WERI-Rb-1 (cell line): ENCODE results near the gene TBKBP1.
A peak's percentile ranks its signal among the peaks of the same experiment; 100 is the strongest.

Experiments
- DNase-seq: peaks from one replicate; pipeline ENCODE4 v3.0.0-alpha.2; 2020
- H3K27ac ChIP-seq: fragments of 250-450 bp; sonication (Bioruptor Pico); 2 replicates; pipeline ENCODE4 v1.5.1; 2020; ENCODE audit warnings: mild to moderate bottlenecking, moderate library complexity
- H3K27me3 ChIP-seq: fragments of 250-450 bp; sonication (Bioruptor Pico); 2 replicates; pipeline ENCODE4 v1.5.1; 2021; ENCODE audit warnings: mild to moderate bottlenecking, low read depth, moderate library complexity; ENCODE audit not compliant: insufficient read depth, severe bottlenecking
- H3K36me3 ChIP-seq: fragments of 250-450 bp; sonication (Bioruptor Pico); 2 replicates; pipeline ENCODE4 v1.5.1; 2020; ENCODE audit warnings: mild to moderate bottlenecking, moderate library complexity
- H3K4me3 ChIP-seq: 2 replicates; pipeline ENCODE4 v1.5.1; 2011; ENCODE audit warnings: low read depth, mild to moderate bottlenecking, control low read depth, low read length
- H3K9me3 ChIP-seq: fragments of 250-450 bp; sonication (Bioruptor Pico); 2 replicates; pipeline ENCODE4 v1.5.1; 2021; ENCODE audit warnings: mild to moderate bottlenecking, moderate library complexity; ENCODE audit not compliant: severe bottlenecking
- TF ChIP-seq, protein P1 (sequence below): IDR thresholded peaks from 2 replicates; pipeline ENCODE4 v1.5.1; 2011; ENCODE audit warnings: low read depth, mild to moderate bottlenecking, control low read depth, inconsistent platforms, low read length

The TBKBP1 gene

DNA sequence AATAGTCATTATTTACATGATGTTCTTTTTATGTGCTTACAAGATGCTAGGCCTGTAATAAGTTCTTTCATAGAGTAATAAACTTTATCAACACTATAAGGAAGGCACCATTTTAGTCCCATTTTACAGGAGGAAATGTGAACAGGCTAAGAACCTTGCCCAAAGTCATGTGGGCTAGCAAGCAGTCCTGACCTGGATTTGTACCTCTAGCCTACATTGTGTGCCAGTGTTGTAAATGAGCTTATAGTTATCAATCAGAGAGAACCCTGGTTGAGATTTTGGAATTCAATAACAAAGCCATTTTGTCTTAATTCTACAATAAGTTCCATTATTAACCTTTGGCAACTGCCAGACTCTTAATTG is 6.7 kb upstream of the TBKBP1 start:
- H3K4me3 ChIP-seq = no peak overlapping the region
- TF ChIP-seq, protein P1, sequence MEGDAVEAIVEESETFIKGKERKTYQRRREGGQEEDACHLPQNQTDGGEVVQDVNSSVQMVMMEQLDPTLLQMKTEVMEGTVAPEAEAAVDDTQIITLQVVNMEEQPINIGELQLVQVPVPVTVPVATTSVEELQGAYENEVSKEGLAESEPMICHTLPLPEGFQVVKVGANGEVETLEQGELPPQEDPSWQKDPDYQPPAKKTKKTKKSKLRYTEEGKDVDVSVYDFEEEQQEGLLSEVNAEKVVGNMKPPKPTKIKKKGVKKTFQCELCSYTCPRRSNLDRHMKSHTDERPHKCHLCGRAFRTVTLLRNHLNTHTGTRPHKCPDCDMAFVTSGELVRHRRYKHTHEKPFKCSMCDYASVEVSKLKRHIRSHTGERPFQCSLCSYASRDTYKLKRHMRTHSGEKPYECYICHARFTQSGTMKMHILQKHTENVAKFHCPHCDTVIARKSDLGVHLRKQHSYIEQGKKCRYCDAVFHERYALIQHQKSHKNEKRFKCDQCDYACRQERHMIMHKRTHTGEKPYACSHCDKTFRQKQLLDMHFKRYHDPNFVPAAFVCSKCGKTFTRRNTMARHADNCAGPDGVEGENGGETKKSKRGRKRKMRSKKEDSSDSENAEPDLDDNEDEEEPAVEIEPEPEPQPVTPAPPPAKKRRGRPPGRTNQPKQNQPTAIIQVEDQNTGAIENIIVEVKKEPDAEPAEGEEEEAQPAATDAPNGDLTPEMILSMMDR = no peak
- no peak for DNase-seq
- H3K27me3 ChIP-seq = no peaks in the 10 kb centered on the region
- H3K36me3 ChIP-seq = peaks cover 37% of the 10 kb centered on the region
- no peak overlapping the region for H3K27ac ChIP-seq
- H3K9me3 ChIP-seq = no peaks in the 10 kb centered on the region

DNA sequence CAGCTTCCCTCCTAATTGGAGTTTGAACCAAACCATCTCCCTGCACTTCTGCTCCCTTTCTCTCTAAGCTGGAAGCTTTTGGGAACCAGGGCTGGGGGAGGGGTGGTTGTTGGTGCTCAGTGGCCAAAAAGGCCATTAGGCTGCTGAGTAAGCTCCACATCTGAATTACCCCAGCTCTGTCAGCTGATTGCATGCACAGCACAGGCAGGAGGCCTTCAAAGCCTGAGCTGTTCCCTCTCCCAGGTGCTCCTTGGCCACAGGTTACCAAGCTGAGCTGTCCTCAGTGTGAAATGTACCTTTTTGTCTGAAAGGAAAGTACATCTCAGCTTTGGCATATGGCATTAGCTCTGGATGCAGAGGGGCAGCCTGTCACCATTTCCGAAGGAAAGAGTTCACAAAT is 6.2 kb upstream of the TBKBP1 start:
- Histone ChIP-seq H3K27me3 (no peaks in the 10 kb centered on the region), H3K4me3 (no peak overlapping the region), H3K9me3 (no peaks in the 10 kb centered on the region), H3K36me3 (peaks cover 33% of the 10 kb centered on the region), H3K27ac (no peak overlapping the region)
- DNase-seq = peak; percentile 40
- TF ChIP-seq, protein P1 = no peak

DNA sequence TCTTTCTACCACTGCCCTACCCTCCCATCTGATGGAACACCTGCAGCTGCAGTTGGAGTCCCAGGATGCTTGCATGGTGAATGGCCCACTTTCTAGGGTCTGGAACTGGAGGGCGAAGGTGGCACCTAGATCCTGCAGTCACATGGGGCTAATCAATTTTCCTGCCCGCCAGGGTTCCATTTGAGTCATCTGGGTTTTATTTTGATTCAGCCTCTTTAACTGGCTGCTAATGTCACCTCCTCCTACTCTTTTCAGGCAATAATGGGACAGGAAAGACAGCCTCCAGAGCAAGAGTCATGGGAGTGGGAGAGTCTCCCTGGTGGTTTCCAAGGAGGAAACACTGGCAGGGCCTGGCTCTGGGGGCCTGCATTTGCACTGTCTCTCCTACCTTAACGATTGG is 3.8 kb upstream of the TBKBP1 start:
- TF ChIP-seq, protein P1 = no peak
- Histone ChIP-seq H3K9me3 (no peaks in the 10 kb centered on the region), H3K36me3 (peaks cover 13% of the 10 kb centered on the region), H3K27me3 (no peaks in the 10 kb centered on the region), H3K4me3 (no peak overlapping the region), H3K27ac (no peak overlapping the region)
- no peak for DNase-seq

DNA sequence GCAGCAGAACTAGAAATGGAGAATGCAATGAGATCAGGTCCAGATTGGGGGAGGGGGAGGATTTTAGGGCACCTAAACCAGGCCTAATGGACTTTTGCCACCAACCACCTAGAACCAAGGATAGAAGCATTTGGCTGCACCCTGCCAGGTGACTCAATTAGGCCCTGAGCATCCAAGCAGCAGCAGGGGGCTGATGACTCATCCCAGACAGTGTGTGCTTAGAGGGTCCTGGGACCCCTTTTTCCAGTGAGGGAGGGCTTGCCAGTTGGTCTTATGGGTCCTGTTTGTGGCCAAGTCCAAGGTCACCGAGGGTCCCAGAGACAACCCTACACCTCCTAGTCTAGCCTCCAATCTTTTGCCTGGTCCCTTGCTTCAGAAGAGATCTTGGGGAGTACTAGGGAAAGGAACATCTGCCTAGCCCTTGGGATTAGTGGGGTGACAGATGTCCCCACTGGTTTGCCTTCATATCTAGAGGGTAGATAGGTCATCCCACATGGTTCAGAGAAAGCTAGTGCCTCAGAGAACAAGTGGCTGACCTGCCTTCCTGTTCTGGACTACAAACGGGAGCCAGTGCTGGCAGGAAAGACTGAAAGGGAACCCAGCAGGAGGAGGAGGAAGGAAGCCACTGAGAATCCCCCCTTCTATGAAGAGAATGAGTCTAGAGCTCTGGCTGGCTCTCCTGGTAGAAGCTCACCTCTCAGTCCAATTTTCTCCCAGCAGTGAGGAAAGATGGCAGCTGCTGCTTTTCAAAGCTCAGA is 1.6 kb upstream of the TBKBP1 start:
- Histone ChIP-seq H3K27ac (peak overlapping the region; percentile 79), H3K4me3 (no peak overlapping the region), H3K27me3 (no peaks in the 10 kb centered on the region), H3K9me3 (no peaks in the 10 kb centered on the region), H3K36me3 (peaks cover 3% of the 10 kb centered on the region)
- TF ChIP-seq, protein P1 = no peak
- DNase-seq = peak; percentile 42

DNA sequence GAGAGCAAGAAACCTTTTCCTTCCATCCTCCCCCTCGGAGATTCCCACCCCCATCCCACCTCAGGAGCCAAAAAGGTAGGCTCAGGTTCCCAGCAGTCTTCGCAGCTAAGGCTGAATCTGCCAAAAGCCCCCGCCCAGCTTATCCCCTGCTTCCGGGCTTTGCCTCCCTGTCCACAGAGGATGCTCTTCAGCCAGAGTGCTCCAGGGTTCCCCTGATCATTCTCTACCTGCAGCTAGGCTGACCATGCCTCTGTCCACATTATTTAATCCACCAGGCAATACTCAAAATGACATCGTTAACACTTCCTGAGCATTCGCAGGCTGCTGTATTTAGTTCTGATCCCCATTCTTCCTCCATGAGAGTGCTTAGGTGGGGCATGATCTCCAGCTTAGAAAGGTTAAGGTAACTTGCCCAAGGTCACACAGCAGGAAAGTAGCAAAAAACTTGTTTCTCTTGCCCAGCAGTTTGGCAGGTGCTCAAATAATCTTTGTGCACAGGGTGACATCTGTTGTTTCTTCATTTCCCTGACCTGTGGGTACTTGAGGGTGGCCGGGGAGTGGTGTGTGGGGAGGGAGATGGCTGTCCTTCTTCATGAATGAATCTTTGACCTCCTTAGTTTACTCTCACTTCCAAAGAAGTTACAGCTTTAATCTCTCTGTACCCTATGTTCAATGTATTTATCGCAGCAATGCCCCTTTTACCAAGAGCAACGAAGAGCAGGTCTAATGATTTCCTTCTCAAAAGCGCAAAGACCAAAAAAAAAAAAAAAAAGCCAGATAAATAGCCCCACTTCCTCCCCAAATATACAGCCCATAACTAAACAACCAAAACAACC is 848 bp upstream of the TBKBP1 start:
- peak; percentile 69 for DNase-seq
- TF ChIP-seq, protein P1 = no peak
- H3K27ac ChIP-seq = peak overlapping the region; percentile 79
- H3K36me3 ChIP-seq = peaks cover 6% of the 10 kb centered on the region
- no peaks in the 10 kb centered on the region for H3K27me3 ChIP-seq
- H3K9me3 ChIP-seq = no peaks in the 10 kb centered on the region
- peak overlapping the region; percentile 66 for H3K4me3 ChIP-seq
